NCI-H226 (cell line): Measurements from ENCODE around the gene PNPLA7.

Experiments
- DNase-seq: peaks from one replicate; pipeline ENCODE4 v3.0.0-alpha.2; 2015

Gene PNPLA7

DNA sequence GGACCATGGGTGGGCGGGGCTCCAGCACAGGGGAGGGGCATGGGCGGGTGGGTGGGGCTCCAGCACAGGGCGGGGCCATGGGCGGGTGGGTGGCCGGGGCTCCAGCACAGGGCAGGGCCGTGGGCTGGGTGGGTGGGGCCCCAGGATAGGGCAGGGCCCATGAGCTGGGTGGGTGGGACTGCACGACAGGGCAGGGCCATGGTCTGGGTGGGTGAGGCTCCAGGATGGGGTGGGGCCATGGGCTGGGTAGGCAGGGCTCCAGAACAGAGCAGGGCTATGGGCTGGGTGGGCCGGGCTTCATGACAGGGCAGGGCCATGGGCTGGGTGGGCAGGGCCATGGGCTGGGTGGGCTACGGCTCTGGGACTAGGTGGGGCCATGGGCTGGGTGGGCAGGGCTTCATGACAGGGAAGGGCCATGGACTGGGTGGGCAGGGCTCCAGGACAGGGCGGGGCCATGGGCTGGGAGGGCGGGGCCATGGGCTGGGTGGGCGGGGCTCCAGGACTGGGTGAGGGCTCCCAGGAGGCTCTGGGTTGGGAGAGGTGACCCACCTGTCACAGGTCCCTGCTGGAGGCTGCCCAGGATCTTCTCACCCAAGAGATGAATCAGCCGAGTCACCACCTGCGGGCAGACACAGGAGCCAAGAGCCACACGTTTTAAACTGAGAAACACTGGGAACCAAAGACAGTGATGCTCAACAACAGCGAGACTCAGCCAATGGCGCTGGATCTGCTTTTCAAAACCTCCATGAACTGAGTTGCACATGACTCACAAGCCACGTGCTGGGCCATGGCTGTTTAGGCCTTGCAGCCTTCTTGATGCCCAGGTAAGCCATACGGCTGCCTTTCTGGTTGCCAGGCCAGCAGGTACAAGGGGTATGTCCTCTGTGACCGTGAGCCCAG is 57.5 kb downstream of the PNPLA7 start:
- DNase-seq: peak; percentile 20

DNA sequence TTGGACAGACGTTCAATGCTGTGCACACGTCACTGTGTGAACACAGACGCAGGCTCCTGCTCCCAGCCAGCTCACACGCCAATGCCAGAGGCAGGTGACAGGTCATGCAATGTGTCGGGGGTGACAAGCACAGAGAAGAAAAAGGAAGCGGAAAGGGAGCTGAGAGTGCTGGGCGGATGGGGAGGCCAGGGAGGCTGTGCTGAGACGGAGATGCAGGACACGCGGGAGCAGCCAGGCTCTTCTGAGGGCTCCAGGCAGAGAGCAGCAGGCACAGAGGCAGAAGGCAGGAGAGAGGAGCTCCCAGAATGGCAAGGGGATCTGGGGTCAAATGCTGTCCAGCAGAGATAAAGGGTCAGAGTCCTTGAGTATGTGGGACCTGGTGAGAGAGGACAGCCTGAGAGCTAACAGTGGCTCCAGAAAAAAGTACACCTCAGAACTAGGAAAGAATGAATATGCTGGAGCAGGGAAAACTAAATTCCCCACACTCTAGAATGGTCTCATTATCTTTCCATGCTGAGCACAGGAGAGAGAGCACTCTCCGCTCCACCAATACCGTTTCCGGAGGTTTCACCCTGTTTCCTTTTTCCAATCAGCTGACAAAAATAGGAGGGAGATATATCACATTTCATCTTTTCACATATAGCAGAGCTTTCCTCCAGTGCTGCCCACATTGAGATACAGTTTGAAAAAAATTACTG is 58.3 kb downstream of the PNPLA7 start:
- no peak for DNase-seq

DNA sequence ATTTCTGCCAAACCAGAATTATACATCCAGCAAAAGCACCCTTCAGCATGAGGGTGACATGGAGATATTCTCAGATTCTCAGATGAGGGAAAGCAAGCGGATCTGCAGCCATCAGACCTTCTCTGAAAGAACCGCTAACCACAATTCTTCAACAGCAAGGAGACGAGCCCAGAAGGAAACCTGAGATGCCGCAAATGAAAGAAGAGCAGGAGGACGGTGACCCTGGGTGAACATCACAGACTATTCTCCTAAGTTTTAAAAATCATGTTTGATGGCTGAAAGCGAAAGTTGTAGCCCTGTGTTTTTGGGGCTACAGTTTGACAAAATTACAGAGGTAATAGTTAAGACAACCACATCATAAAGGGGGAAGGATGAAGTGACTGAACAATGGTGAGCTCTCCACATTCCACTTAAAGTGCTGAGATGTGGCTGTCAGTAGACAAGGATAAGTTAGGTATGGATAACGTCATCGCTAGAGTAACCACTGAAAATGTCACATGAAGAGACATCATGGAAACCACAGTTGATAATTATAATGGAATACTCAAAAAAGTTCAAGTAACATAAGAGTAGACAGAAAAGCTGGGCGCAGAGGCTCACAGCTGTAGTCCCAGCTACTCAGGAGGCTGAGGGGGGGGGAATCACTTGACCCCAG is 59.5 kb downstream of the PNPLA7 start:
- no peak for DNase-seq

DNA sequence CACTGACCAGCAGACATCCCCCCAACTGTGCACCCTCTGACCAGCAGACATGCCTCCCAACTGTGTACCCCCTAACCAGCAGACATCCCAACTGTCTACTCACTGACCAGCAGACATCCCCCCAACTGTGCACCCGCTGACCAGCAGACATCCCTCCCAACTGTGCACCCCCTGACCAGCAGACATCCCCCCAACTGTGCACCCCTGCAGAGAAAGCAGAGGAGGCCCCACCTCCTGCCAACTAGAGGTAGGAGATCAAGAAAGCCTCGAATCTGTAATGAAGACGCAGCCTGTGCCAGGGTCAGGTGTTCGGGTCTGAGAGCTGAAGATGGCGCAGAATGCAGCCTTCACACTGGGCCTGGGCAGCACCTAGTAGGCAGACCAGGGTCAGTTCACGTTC is 61.3 kb downstream of the PNPLA7 start:
- no peak for DNase-seq

DNA sequence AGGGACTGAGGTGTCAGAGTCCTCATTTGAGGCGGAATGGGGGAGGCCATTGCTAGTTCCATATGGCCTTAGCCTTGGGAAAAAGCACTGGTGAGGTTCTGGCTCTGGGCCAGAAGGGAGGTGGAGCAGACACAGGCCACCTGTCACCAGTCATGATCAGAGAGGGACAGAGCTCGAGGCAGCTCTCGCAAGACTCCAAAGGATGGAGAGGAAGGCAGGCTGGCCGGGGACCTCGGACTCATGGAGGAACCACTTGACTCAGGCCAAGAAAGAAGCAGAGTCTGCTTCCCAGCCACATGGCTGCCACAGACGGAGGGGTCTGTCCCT is 61.9 kb downstream of the PNPLA7 start:
- DNase-seq: no peak

DNA sequence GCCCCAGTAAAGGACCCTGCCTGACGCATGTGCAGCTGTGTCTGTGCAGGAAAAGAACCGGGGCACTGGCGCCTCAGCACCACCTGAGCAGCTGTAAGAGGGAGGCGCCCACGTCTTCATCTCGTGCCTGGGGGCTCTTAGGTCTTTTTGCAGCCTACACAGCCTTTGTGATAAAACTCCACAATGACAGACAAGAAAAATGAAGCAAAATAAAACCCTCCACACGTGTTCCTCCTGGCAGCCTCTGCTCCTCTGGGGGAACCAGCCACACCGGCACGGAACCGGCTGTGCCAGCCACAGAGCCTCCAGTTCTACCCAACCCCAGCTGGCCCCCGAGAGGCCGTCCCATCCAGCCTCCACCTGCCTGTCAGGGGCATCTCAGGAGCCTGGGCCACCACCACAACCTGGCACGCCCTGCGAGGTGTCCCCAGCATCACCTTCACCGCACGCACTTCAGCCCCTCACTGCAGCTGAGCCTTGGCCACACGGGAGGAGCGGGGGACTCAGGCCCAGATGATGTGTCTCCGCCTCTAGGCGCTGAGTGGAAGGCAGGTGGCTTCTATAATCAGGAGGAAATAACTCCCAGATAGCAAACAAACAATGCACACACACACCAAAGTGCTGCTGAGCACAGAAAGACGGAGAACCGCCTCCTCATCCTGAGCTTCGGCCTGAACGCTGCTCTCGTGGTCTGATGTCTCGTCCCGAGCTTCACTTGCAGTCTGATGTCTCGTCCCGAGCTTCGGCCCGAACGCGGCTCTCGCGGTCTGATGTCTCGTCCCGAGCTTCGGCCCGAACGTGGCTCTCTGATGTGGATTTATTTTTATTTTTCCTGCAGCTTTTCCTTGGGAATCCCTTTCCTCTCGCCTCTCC is 62.5 kb downstream of the PNPLA7 start:
- no peak for DNase-seq

DNA sequence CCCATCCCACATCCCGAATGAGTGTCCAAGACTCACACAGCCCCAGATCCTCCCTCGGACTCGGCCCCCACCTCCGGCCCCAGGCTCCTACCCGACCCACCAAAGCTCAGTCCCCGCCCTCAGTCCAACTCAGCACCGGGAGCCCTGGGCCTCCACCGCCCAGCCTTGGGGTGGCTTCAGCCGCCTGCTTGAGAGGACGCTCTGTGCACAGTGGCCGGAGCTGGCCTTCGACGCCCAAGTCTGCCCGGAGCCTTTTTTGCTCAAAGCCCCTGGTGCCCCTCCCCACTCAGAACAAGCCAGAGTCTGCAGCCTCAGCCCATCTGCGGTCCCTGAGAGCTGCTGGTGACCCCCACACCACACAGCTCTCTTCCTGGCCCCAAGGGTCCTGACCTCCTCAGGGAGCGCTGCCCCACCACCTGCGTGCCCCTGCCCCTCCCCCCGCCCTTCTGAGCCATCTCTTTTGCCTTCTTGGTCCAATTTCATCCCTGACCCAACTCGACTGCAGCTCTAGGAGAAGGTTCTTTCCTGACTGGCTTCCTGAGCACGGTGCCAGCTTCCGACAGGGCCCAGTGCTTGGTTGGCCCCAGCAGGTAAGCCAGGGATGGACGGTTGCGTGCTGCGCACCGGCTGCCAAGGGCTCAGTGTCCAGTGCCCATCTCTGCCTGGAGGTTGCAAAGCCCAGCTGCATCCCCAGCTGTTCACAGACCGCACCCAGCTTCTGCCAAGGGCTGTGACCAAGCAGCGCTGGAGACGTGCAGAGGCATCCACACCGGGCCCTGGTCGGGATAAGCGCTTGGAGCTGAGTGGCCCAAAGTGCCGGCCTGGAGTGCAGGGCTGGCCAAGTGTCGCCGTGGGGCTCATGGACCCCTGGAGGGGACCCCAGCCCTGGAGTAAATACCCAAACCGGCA is 63.4 kb downstream of the PNPLA7 start:
- DNase-seq: no peak

DNA sequence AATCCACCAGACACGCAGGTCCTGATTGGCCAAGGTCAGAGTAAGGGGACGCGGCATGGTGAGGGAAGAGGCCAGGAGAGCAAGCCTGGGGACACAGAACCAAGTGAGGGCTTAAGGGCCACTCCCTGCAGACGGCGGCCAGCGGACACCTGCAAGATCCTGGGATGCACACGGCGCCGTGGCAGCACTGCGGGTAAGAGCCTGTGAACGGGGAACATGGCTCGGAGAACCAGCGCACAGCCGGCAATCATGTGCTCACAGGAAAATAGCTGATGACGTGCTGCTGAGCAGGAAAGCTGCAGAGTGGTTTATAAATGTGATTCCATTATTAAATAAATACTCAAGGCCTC is 64.1 kb downstream of the PNPLA7 start:
- DNase-seq: no peak

DNA sequence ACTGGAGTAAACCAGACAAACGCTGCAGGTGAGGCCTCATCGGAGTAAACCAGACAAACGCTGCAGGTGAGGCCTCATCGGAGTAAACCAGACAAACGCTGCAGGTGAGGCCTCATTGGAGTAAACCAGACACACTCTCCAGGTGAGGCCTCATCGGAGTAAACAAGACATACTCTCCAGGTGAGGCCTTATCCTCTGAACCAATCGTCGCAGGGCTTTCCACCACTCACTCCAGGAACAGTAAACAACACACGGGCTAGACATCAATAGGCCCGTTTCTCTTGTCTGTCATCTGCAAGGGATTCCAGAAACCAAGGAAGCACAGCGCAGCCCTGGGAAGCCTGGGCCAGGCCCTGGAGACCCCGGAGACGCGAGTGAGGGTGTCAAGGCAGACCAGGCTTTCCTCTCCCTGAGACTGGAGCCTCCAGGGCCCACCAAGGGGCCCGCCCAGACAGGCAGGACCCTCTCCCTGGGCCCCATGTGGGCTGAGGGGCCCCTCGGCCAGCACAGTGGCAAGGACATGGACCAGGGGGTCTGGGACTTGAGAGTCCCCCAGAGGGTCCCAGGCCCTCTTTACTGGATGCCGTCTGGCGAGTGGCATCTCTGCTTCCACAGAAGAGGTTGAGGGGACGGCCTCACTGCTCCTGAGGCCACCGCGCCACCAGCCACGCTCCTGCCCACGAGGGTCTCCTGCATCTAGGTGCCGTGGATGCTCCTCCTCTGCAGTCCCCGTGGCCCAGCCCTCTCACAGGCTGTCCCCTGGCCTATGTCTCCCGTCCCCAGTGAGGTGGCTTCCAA is 64.7 kb downstream of the PNPLA7 start:
- no peak for DNase-seq

DNA sequence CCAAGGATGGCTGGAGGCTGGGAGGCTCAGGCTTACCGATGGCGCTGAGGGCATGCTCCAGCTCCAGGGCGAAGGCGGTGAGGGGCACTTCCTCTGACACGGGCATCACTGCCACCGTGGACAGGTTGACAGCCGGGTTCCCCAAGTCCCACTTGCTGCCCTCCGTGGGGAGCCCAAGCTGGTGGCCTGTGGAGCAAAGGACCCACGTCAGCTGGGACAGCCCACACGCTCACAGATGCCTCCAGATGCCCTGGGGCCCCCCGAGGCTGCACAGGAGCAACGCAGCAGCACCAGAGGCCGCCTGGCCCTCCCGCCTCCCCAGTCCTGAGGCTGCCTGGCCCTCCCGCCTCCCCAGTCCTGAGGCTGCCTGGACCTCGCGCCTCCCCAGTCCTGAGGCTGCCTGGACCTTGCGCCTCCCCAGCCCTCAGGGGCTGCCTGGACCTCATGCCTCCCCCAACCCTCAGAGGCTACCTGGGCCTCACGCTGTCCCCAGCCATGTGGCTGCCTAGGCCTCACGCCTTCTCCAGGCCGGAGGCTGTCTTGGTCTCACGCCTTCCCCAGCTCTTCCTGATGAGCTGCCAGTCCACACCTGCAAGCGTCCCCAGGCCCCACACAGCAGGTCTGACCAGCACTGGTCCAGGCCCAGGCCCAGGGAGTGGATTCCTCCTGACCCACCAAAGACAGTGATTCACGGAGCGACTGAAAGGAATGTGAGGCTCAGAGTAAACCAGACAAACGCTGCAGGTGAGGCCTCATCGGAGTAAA is 65.5 kb downstream of the PNPLA7 start:
- DNase-seq: no peak

DNA sequence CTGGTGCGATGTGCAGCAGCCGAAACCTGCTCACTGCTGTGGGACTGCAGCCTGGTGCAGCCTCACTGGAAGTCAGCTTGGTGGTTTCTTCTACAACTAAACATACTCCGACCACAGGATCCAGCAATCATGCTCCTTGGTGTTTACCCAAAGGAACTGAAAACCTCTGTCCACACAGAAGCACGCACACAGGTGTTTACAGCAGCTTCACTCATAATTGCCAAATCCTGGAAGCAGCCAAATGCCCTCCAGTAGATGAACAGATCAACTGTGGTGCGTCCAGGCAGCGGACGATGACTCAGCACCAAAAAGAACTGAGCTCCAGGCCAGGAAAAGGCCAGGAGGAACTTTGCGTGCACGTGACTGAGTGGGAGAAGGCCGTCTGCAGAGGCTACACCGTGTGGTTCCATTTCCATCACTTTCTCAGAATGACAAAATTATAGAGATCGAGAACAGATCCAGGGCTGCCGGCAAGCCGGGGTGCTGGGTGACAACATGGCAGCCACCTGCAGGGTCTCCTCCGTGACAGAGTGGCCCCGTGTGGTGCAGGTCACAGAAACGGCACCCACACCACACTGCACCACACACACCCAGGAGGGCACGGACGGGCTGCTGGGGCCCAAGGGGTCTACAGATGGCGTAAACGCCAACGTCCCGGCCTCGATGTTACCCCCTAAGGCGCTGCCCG is 68.0 kb downstream of the PNPLA7 start:
- DNase-seq: peak; percentile 88

DNA sequence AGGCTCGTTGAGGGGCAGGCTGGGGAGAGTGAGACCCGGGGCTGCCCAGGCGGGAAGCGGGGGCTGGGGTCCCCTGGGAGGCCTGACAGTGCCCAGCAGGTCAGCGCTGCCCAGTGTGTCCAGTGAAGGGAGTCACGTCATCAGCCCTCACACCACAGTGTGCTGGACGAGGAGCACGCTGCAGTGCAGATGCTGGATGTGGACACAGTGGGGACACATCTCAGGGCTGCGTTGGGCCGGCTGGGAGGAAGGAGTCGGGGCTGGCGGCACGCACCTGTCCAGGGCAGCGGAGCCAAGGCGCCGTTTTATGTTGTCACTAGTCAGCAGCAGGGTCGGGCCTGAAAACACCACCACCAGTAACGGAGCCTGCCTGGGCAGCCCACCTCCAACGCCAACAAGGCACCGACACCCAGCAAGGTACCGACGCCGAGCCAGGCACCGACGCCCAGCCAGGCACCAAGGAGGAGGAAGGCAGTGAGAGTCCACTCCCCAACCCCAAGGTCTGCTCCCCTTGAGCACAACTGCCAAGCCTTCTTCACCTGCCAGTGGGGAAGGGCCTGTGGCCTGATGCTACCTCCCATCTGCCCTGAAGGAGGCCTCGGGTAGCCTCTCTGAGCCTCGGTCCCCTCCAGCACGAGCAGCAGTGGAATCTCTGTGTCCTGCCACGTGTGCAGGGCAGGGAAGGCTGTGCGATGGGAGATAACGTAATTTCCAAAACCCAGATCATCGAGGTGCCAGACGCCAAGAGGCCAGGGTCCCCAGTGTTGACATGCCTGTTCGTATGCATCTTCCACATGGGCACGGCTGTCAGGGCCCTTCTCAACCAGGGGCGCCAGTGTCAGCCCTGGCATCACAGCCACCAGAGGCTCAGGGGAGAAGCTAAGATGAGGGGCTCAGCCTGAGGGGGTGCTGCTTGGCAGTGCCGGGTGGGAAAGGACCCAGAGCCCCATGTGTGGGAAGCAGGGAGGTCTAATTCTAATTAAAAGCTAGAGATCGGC is 69.2 kb downstream of the PNPLA7 start:
- DNase-seq: no peak

DNA sequence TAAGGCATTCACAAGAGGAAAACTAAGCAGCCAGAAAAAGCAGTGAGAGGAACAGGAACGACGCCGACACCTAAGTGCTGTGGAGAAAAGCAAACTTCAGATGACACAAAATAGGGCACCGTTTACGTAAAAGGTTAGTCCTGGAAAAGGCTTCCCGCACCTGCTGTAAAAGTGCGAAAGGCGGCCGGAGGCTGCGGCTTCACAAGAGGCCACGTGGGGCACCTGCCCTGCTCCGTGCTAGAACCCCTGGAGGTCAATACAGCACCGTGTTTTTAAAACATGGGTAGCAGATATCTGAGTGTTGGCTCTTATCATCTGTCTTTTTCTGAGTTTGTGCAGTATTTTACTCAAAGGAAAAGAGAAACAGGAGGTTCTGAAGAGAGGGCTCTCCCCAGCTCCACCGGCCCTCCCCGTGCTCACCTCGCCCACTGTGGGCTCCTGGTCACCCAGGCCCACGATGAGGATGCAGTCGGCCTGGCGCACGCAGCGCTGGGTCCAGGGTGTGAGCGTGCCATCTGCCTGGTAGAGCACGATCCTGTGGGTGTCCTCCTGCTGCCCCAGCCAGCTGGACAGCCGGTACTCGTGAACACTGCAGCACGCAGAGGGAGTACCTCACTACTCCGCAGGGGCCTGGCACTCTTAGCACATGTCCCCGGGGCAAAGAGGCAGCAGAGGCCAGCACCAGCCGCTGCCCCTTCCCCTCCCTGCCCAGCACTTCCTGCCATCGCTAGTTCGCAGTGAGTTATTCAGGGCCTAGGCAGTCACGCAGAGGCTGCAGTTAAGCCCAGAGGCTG is 70.1 kb downstream of the PNPLA7 start:
- DNase-seq: no peak

DNA sequence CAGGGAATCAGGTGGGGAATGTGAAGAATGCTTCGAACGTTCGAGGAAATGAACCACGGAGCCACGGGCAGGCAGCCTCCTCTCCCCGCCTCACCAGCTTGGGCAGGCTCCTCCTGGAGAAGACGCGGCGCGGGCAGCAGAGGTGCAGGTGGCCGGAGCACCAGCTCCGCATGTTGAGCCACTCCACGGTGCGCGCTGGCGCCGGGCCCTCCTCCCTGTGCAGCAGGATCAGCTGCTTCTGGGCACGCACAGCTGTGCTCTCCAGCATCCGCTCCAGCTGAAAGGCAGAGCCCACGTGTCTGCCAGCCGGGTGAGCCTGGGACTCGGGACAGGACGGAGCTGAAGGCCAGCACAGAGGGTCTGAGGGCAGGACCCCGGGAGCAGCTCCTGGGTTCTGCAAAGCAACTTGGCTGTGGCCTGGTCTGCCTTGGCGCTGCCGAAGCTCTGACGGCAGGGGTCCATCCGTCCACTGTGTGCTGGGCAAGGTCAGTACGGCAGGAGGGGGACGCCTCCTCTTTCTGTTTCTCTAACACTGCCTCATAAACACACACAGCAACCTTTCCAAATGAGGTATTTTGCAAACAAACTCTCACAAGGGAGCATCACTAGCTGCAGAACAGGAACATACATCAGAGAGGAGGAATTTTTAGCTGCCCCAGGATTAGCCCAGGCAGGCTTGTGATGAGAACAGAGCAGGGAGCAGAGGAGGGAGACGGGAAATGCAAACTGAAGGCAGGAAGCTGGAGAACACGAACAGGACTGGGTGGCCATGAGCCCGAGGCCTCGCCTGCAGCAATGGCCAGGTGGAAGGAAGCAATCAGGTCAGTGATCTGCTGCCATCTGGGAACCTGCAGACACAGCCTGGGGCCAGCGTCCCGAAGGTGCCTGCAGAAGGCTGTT is 71.0 kb downstream of the PNPLA7 start:
- DNase-seq: no peak

DNA sequence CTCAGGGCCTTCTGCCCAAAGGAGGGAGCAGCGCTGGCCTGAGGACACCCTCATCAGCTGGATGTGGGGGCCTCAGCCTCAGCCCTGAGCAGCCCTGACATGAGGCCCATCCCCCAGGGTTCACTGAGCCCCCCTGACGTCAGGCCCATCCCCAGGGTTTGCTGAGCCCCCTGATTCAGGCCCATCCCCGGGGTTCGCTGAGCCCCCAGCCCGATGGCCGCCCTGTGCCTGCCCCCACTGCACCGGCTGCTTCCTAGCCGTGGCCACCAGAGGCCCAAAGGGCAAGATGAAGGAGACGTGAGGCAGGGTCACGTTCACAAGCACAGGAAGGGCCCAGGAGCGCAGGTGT is 71.6 kb downstream of the PNPLA7 start:
- DNase-seq: no peak

DNA sequence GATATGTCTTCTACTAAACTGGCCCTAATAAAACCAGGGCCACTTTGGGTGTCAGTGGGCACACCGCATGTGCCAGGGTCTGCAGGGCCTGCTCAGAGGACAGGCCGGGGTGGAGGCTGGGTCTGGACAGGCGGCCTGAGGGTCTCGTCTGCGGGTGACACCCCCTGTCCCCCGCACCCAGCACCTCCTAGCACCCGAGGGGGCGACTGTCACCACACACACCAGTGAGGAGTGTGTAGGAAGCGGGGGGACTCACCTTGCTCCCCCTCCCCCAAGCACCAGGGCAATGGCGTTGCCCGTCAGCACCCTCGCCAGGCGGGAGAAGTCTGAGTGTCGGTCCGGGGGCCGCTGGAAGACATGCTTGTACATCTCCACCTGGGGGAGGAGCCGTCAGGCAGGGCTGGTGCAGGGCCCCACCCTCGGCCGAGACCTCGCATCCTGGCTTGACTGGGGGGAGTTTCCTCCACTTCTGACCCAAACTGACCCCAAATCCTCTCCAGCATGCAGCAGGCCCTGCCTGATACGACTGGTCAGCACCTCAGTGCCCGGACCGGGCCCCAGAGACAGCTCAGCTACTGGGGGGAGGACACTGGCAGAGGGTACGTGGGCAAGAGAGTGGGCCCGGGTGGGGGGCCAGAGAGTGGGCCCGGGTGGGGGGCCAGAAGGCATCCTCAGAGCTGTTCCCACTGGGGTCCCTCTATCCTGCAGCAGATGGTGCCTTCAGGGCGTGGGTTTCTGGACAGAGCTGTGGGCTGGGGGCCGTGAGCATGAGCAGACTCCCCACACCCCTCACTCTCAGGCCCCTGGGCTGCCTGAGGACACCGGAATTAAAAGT is 72.2 kb downstream of the PNPLA7 start:
- no peak for DNase-seq
